MM.1S (cell line): Measurements from ENCODE around the gene ELN.

Experiments
- CTCF ChIP-seq: fragments of 300-600 bp; sonication (generic); IDR thresholded peaks from 2 replicates; pipeline ENCODE4 v1.5.1; 2016; ENCODE audit warnings: antibody characterized with exemption, low read length, mixed read lengths
- EZH2 ChIP-seq: fragments of 300-600 bp; sonication (generic); optimal IDR thresholded peaks from 2 replicates; pipeline ENCODE3; 2017; ENCODE audit warnings: low read depth, mild to moderate bottlenecking, antibody characterized with exemption, low read length, mixed read lengths

DNA sequence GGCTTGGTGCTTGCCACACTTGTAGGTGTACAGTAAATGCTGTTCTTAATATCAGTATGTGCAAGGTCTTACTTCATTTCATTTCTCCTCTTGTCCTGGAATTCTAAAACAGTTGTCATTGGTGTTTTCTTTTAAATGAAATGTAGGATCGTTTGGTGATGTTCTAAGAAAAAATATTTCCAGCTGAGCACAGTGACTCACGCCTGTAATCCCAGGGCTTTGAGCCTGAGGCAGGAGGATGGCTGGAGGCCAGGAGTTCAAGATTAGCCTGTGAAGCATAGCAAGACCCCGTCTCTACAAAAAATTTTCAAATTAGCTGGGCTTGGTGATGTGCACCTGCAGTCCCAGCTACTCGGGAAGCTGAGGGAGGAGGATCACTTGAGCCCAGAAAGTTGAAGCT lies 32.6 kb upstream of the ELN start:
- TF ChIP-seq CTCF (no peak), EZH2 (no peak)
